ENCODE measurements around the gene RNF183. TPM values are rescaled to one million over a fixed set of nuclear protein-coding genes. Genes with fewer than 3 reads are reported as not detected.

RNF183 gene
- total and polyA plus RNA-seq, 9 of the 15 experiments (the other 6 are each of a cell fraction or from before 2014, with no cell fraction given) = 0.04 to 2.0 (median 0.16) TPM; not detected in 5

- TF ChIP-seq, protein P1, sequence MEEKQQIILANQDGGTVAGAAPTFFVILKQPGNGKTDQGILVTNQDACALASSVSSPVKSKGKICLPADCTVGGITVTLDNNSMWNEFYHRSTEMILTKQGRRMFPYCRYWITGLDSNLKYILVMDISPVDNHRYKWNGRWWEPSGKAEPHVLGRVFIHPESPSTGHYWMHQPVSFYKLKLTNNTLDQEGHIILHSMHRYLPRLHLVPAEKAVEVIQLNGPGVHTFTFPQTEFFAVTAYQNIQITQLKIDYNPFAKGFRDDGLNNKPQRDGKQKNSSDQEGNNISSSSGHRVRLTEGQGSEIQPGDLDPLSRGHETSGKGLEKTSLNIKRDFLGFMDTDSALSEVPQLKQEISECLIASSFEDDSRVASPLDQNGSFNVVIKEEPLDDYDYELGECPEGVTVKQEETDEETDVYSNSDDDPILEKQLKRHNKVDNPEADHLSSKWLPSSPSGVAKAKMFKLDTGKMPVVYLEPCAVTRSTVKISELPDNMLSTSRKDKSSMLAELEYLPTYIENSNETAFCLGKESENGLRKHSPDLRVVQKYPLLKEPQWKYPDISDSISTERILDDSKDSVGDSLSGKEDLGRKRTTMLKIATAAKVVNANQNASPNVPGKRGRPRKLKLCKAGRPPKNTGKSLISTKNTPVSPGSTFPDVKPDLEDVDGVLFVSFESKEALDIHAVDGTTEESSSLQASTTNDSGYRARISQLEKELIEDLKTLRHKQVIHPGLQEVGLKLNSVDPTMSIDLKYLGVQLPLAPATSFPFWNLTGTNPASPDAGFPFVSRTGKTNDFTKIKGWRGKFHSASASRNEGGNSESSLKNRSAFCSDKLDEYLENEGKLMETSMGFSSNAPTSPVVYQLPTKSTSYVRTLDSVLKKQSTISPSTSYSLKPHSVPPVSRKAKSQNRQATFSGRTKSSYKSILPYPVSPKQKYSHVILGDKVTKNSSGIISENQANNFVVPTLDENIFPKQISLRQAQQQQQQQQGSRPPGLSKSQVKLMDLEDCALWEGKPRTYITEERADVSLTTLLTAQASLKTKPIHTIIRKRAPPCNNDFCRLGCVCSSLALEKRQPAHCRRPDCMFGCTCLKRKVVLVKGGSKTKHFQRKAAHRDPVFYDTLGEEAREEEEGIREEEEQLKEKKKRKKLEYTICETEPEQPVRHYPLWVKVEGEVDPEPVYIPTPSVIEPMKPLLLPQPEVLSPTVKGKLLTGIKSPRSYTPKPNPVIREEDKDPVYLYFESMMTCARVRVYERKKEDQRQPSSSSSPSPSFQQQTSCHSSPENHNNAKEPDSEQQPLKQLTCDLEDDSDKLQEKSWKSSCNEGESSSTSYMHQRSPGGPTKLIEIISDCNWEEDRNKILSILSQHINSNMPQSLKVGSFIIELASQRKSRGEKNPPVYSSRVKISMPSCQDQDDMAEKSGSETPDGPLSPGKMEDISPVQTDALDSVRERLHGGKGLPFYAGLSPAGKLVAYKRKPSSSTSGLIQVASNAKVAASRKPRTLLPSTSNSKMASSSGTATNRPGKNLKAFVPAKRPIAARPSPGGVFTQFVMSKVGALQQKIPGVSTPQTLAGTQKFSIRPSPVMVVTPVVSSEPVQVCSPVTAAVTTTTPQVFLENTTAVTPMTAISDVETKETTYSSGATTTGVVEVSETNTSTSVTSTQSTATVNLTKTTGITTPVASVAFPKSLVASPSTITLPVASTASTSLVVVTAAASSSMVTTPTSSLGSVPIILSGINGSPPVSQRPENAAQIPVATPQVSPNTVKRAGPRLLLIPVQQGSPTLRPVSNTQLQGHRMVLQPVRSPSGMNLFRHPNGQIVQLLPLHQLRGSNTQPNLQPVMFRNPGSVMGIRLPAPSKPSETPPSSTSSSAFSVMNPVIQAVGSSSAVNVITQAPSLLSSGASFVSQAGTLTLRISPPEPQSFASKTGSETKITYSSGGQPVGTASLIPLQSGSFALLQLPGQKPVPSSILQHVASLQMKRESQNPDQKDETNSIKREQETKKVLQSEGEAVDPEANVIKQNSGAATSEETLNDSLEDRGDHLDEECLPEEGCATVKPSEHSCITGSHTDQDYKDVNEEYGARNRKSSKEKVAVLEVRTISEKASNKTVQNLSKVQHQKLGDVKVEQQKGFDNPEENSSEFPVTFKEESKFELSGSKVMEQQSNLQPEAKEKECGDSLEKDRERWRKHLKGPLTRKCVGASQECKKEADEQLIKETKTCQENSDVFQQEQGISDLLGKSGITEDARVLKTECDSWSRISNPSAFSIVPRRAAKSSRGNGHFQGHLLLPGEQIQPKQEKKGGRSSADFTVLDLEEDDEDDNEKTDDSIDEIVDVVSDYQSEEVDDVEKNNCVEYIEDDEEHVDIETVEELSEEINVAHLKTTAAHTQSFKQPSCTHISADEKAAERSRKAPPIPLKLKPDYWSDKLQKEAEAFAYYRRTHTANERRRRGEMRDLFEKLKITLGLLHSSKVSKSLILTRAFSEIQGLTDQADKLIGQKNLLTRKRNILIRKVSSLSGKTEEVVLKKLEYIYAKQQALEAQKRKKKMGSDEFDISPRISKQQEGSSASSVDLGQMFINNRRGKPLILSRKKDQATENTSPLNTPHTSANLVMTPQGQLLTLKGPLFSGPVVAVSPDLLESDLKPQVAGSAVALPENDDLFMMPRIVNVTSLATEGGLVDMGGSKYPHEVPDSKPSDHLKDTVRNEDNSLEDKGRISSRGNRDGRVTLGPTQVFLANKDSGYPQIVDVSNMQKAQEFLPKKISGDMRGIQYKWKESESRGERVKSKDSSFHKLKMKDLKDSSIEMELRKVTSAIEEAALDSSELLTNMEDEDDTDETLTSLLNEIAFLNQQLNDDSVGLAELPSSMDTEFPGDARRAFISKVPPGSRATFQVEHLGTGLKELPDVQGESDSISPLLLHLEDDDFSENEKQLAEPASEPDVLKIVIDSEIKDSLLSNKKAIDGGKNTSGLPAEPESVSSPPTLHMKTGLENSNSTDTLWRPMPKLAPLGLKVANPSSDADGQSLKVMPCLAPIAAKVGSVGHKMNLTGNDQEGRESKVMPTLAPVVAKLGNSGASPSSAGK (IDR thresholded peaks at IDR 0.05) = peak; percentile 64
- TF ChIP-seq ZNF274 (IDR thresholded peaks at IDR 0.05; ENCODE audit: borderline replicate concordance, low read depth, low read length) (no peak), ZC3H8 (IDR thresholded peaks at IDR 0.05) (no peak), E2F5 (CRISPR knock-in tag; IDR thresholded peaks at IDR 0.05) (no peak), TCF7 (IDR thresholded peaks at IDR 0.05; ENCODE audit: borderline replicate concordance) (no peak), HMGXB4 (CRISPR knock-in tag; IDR thresholded peaks at IDR 0.05) (peak; percentile 43; the same call in 1 of the 2 replicates), LEF1 (IDR thresholded peaks at IDR 0.05) (no peak), CSDE1 (IDR thresholded peaks at IDR 0.05) (peak in 1 of 2 experiments; percentile 54; a peak in 1 of 4 replicates), RAD51 (IDR thresholded peaks at IDR 0.05; ENCODE audit: borderline replicate concordance, low read depth) (peak; percentile 11; the same call in 1 of the 2 replicates), ZNF695 (CRISPR knock-in tag; IDR thresholded peaks at IDR 0.05) (no peak), BCL6 (CRISPR knock-in tag; IDR thresholded peaks at IDR 0.05) (no peak)
- TF ChIP-seq, protein P2, sequence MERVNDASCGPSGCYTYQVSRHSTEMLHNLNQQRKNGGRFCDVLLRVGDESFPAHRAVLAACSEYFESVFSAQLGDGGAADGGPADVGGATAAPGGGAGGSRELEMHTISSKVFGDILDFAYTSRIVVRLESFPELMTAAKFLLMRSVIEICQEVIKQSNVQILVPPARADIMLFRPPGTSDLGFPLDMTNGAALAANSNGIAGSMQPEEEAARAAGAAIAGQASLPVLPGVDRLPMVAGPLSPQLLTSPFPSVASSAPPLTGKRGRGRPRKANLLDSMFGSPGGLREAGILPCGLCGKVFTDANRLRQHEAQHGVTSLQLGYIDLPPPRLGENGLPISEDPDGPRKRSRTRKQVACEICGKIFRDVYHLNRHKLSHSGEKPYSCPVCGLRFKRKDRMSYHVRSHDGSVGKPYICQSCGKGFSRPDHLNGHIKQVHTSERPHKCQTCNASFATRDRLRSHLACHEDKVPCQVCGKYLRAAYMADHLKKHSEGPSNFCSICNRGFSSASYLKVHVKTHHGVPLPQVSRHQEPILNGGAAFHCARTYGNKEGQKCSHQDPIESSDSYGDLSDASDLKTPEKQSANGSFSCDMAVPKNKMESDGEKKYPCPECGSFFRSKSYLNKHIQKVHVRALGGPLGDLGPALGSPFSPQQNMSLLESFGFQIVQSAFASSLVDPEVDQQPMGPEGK (CRISPR knock-in tag; IDR thresholded peaks at IDR 0.05; ENCODE audit: borderline replicate concordance) = no peak
Observed at GRCh38 chr9:113340011-113340699, 37.0 kb upstream of the RNF183 start, which contains the start of gene WDR31 (continued).
